Adipose tissue (tissue), 3 donors: ENCODE data around the gene SETX. TPM values are rescaled to one million over a fixed set of nuclear protein-coding genes. Genes with fewer than 3 reads are reported as not detected.
"Not testable (repeated sequence)": the region's sequence is repeated elsewhere in the genome, so short reads cannot be mapped to it uniquely, and the experiment has no call there.

ENCODE experiments used
- H3K27ac ChIP-seq: one replicate; pipeline ENCODE4 v1.5.1; 2013; ENCODE audit warnings: low read depth, low read length
- WGBS, 3 donors: extraction: QIAGEN DNeasy Blood & Tissue Kit; methylation state at CpG; one replicate each; pipeline ENCODE4 v1.1.7; 2013; 5-methylcytosine and 5-hydroxymethylcytosine counted together
- polyA plus RNA-seq, 3 donors: library from polyadenylated mRNA; stranded (reverse); fragments of 200-250 nt; gene quantifications; one replicate each; pipeline ENCODE4 v1.2.3, GENCODE V29; 2013
- donor health status: healthy with polysubstance abuse.
- donor health status: Bipolar disorder and iron deficiency.
- donor health status: healthy.

SETX gene, protein sequence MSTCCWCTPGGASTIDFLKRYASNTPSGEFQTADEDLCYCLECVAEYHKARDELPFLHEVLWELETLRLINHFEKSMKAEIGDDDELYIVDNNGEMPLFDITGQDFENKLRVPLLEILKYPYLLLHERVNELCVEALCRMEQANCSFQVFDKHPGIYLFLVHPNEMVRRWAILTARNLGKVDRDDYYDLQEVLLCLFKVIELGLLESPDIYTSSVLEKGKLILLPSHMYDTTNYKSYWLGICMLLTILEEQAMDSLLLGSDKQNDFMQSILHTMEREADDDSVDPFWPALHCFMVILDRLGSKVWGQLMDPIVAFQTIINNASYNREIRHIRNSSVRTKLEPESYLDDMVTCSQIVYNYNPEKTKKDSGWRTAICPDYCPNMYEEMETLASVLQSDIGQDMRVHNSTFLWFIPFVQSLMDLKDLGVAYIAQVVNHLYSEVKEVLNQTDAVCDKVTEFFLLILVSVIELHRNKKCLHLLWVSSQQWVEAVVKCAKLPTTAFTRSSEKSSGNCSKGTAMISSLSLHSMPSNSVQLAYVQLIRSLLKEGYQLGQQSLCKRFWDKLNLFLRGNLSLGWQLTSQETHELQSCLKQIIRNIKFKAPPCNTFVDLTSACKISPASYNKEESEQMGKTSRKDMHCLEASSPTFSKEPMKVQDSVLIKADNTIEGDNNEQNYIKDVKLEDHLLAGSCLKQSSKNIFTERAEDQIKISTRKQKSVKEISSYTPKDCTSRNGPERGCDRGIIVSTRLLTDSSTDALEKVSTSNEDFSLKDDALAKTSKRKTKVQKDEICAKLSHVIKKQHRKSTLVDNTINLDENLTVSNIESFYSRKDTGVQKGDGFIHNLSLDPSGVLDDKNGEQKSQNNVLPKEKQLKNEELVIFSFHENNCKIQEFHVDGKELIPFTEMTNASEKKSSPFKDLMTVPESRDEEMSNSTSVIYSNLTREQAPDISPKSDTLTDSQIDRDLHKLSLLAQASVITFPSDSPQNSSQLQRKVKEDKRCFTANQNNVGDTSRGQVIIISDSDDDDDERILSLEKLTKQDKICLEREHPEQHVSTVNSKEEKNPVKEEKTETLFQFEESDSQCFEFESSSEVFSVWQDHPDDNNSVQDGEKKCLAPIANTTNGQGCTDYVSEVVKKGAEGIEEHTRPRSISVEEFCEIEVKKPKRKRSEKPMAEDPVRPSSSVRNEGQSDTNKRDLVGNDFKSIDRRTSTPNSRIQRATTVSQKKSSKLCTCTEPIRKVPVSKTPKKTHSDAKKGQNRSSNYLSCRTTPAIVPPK (N-terminal part only)
- 10 to 100 TPM in 2 of 3 donors, 1 to 10 TPM in 1; 9.0 to 17.1 (median 15.1) TPM for polyA plus RNA-seq

DNA sequence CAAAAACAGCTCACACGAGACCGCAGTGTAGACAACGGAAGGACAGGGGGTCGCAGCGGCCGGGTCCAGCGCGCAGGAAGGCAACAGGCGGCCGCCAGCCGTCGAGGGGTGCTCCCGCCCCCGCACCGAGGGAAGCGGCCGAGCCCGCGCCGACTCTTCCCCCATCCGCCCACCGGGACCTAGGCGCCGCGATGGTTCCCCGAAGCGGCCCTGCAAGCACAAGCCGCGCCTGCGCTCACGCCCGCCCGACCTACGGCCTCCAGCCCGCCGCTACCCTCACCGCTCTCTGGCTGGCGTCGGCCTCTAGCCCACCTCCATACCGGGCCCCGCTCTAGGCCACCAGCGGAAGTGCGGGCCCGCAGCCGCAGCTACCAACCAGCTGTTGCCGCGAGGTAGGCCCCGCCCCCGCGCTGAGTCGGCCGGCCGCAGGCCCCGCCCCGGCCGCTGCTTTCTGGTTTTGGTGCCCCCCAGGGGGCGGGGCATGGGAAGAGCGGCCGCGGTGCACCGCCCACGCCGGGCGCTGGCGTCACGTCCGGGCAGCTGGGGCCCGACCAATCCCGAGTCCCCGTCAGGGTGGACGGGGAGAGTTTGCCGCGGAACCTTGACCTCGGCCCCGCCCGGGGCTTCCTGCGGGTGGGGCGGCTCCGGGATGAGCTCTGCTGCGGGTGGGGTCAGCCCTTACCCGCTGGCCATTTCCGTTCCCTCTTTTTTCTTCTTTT lies at the start of gene SETX:
TSS of gene SETX (minus strand) at position 350 of the 719 bp plus-strand sequence. CDS start 5,558 bp downstream, outside the sequence.
- 0% methylated on average over 80 to 82 of the region's 82 CpGs for WGBS, 3 donors

DNA sequence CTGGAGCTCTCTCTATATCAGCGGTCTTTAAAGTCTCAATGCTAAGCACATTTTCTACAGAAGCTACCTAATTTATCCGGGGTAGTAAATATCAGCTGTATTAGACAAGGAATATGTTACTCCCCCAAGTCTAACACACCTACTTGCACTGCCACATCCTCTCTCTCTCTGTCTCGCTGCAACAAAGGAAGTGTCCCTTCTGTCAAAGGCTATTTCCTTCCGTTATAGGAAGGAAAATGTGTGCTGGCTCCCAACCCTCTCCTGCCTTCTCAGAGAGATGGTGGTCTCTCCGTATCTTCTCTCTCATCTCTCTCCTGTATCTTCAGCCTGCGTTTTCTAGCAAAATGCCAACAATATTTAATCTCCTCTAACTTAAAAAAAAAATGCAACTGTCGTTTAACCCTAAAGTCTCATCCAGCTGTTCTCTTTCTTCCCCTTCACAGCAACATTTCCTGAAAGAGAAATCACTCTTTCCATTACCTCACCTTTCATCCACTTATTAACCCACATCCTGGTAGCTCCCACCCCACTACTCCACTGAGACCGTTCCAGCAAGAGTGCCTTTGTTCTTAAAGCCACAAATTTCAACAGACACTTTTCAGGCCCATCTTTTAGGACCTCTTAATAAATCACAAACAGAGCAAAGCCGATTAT lies 49.6 kb upstream of the SETX start:
- 29 to 53% (median 35%) methylated on average over 9 of the region's 9 CpGs for WGBS, 3 donors

More for the DNA sequence above, at the start of gene SETX:
- H3K27ac ChIP-seq = peak within 1 kb of the TSS; percentile 83

DNA sequence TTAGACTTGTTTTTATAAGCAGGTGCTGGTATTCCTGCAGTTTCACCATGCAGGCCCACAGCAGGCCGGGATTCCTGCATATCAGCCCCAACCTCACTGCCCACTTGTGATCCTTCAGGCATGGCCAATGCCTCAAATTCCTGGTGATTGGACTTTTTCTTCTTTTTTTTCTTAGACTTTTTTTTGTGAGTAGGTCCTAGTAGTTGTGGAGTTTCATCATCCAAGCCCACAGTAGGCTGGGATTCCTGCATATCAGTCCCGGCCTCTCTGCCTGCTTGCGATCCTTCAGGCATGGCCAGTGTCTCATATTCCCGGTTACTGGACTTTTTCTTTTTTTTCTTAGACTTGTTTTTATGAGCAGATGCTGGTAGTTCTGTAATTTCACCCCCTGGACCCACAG lies 47.0 kb upstream of the SETX start:
- H3K27ac ChIP-seq = no peak overlapping the region
- 93 to 96% (median 94%) methylated on average over 4 of the region's 4 CpGs for WGBS, 3 donors

More for the DNA sequence above, 49.6 kb upstream of the SETX start:
- H3K27ac ChIP-seq = no peak overlapping the region

DNA sequence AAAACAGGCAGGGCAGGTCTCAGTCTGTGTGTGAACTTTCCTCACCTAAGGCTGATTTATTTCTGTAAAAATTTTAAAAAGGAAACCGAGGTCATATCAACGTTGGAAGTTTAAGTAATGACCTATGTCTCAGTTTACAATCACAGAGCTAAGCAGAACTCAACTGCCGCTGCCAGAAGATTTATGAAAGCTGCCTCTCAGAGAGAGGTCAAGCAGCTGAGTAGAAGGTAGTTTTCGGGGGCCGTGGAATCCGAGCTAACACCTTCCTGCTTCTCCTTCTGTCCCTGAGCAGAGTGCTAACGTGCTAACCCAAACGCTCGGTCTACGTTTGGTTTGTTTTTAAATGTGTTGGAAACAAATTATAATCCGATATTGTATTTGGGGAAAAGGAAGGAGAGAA lies 40.8 kb upstream of the SETX start:
- WGBS, 3 donors = 81 to 86% (median 82%) methylated on average over 11 of the region's 11 CpGs
- H3K27ac ChIP-seq = no peak overlapping the region

DNA sequence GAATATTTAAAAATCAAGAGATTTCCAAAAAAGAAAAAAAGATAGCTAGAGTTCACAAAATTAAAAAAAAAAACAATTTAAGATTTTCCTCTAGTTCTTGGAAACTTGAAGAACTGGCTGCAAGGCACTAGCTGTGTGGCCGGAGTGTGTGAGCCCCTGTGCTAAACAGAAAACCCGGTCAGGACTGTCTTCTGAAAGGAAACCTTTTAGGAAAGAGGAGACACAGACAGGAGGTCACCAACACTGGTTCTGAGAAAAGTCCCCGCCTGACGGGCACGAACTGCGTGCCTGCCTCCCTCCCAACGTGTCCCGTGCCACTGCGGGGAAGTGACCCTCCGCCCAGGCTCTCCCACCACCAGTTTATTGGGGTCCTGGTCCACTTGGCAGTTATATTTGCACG lies 36.7 kb upstream of the SETX start:
- 89 to 95% (median 91%) methylated on average over 11 of the region's 11 CpGs for WGBS, 3 donors
- H3K27ac ChIP-seq = no peak overlapping the region

DNA sequence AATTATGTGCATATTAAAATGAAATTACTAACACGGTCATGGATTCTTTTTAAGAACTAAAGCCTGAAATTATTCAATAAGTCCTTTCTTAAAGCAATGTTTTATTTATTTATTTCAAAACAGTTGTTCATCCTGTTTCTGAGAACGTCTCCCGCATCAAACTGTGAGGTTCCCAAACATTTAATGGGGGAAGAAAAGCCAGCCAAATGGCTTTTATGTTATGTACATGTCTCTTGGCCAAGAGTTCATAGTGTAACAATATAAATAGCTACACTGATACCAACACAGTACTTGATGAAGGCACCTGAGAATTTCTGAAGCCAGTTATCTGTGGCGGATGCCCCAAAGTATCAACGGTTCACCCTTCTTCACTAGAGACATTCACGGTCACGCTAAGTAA lies 36.2 kb upstream of the SETX start:
- 75 to 80% (median 78%) methylated on average over 7 of the region's 7 CpGs for WGBS, 3 donors

DNA sequence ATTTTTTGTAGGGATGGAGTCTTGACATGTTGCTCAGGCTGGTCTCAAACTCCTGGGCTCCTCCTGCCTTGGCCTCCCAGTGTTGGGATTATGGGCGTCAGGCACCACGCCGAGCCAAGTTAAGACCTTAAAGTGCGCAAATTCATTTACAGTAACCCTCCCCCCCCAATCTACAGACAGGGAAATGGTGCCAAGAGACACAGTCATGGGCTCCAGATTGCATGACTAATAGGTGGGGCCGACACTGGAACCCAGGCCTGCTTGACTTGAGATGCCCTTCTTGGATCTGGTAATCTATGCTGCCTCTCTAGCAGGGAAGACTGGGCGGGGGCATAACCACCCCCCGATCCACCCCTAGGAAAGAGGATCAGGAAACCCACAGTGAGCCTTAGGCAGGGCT lies 32.3 kb upstream of the SETX start:
- whole genome bisulfite sequencing, 3 donors = 95 to 97% (median 96%) methylated on average over 7 of the region's 7 CpGs
- H3K27ac ChIP-seq = no peak overlapping the region

More for the DNA sequence above, 36.2 kb upstream of the SETX start:
- H3K27ac ChIP-seq = no peak overlapping the region

DNA sequence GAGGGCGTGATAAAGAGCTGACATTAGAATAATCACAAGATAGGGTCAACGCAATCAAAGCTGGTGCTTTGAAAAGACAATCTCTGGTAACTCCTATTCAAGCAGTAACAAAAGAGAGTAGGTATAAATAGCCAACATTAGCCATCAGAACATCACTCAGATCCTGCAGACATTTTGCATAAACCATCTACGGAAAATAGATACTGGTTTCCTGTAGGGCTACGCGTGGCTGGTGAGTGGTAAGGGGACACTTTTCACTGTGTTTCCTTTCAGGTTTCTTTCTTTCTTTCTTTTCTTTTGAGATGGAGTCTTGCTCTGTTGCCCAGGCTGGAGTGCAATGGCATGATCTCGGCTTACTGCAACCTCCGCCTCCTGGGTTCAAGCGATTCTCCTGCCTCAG lies 29.6 kb upstream of the SETX start:
- H3K27ac ChIP-seq = no peak overlapping the region
- 84 to 94% (median 89%) methylated on average over 7 to 8 of the region's 8 CpGs for WGBS, 3 donors

DNA sequence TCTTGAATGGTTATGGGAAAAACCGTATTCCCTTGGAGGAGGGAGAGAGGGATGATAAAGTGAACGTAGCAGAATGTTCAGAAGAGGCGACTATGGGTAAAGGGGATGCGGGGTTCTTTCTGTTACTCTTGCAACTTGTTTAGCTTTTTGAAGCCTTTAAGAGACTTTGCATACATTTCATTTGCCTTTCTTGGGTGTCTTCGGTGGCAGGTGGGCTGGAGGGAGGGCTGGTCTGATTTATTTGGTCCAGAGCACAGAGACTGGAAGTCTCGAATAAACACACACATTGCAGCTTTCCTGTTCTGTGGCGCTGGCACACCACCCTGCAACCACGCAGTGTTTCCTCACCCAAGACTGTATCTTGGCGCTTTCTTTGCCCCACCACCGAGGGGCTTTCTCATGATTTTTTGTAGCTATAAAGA lies 28.7 kb upstream of the SETX start:
- H3K27ac ChIP-seq = no peak overlapping the region
- 68 to 87% (median 70%) methylated on average over 10 of the region's 10 CpGs for WGBS, 3 donors

DNA sequence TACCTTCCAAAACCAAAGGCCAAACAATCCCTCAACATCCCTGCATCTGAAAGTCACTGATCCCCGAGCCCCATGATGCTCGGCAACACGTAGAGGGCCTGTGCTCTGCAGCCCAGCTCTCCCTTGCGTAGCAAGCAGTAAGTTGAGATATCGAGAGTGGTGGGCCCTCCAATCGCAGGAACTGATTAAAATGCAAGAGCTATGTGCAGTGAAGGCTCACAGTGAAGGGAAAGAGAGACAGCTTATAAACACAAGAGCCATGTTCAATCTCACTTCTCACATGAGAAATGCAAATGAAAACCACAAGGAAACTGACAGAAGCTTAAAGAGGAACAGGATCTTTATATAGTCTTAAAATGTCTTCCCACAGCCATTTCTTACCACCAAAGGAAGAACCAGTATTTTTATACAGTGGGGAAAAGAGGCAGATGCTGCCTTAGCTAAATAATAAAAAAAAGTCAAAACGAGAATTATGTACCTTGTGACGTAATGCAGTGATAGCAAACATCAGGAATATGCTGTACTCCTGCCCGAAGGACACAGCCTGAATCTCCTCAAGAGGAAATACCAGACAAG lies 27.3 kb upstream of the SETX start:
- WGBS, 3 donors = 76 to 80% (median 77%) methylated on average over 9 of the region's 9 CpGs
- no peak overlapping the region for H3K27ac ChIP-seq

DNA sequence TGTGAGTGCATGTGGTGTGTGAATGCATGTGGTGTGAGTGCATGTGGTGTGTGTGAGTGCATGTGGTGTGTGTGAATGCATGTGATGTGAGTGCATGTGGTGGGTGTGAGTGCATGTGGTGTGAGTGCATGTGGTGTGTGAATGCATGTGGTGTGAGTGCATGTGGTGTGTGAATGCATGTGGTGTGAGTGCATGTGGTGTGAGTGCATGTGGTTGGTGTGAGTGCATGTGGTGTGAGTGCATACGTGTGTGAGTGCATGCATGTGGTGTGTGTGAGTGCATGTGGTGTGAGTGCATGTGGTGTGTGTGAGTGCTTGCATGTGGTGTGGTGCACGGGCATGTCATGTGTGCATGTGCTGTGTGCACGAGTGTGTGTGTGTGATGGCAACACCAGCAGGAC lies 23.6 kb upstream of the SETX start:
- WGBS, 3 donors = 95 to 97% (median 97%) methylated on average over 3 of the region's 3 CpGs
- H3K27ac ChIP-seq = not testable (repeated sequence)

DNA sequence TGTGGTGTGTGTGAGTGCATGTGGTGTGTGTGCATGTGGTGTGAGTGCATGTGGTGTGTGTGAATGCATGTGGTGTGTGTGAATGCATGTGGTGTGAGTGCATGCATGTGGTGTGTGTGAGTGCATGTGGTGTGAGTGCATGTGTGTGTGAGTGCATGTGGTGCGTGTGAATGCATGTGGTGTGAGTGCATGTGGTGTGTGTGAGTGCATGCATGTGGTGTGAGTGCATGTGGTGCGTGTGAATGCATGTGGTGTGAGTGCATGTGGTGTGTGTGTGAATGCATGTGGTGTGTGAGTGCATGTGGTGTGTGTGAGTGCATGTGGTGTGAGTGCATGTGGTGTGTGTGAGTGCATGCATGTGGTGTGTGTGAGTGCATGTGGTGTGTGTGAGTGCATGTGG lies 23.0 kb upstream of the SETX start:
- WGBS, 3 donors = 95 to 100% (median 98%) methylated on average over 2 of the region's 2 CpGs
- H3K27ac ChIP-seq = not testable (repeated sequence)

DNA sequence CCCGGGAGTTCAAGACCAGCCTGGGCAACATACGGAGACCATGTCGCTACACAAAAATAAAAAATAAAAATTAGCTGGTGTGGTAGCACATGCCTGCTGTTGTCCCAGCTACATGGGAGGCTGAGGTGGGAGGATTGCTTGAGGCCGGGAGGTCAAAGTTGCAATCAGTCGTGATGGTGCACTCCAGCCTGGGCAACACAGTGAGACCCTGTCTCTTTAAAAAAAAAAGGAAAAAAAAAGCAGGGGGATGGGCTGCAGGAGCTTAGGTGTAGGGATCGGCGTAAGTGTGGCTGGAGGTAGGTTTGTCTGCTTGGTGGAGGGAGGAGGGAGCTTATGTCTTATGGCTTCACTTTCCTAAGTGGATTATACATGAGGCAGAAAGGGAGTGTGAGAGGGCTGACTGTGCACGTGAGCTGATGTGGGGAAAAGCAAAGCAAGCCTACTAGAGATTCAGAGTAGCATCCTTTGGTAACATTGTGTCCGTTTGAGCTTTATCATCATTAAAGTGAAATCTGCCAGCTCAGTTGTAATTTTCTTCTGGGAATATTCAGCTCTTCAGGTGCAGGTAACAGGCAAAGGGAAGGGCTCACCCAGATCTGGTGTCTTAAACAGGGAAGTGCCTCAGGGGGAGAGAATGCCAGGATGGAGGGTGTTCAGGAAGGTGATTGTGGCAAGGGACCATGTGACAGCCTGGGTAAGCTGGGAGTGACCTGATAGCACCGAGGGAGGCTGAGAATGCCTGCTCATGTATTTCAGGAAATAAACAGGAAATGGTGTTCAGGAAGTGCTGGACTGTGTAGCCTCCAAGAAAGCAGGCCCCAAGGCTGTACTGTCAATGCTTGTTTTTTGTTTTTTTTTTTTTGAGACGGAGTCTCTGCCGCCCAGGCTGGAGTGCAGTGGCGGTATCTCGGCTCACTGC lies 17.6 kb upstream of the SETX start:
- no peak overlapping the region for H3K27ac ChIP-seq
- WGBS, 3 donors = 51 to 75% (median 54%) methylated on average over 14 of the region's 14 CpGs

DNA sequence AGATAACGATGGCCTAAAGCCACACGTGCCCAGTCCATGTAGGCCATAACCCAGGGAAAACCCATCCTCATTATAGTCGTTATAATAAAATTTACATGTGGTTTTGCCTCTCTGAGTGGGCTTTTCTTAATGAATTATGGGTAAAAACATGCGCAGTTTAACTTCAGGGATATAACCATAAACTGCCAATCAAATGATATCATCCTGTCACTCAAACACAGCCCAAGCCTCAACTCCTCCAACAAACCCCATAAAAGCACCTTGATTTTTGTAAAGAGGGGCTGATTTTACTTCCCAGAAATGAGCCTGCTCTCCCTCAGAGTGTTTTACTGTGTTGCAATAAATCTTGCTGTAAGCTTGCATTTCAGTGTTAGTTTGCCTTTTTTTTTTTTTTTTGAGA lies 15.8 kb upstream of the SETX start:
- WGBS, 3 donors = 82 to 84% (median 84%) methylated on average over 4 of the region's 4 CpGs
- H3K27ac ChIP-seq = no peak overlapping the region

DNA sequence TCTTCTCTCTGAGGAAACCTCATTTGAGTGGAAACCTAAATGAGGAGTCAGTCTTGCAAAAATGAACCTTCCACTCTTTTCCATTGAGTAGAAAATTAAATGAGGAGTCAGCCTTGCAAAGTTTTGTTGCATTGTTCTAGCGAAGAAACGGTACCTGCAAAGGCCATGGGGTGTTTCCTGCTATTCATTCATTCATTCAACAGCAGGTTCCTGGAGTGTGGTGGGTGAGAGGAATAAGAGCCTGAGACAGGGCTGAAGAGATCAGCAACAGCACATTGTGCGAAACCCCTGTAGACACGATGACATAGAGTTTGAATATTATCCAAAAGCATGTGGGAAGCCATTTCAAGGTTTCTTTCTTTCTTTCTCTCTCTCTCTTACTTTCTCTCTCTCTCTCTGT lies 14.6 kb upstream of the SETX start:
- no peak overlapping the region for H3K27ac ChIP-seq
- WGBS, 3 donors = 72 to 93% (median 82%) methylated on average over 4 of the region's 4 CpGs

DNA sequence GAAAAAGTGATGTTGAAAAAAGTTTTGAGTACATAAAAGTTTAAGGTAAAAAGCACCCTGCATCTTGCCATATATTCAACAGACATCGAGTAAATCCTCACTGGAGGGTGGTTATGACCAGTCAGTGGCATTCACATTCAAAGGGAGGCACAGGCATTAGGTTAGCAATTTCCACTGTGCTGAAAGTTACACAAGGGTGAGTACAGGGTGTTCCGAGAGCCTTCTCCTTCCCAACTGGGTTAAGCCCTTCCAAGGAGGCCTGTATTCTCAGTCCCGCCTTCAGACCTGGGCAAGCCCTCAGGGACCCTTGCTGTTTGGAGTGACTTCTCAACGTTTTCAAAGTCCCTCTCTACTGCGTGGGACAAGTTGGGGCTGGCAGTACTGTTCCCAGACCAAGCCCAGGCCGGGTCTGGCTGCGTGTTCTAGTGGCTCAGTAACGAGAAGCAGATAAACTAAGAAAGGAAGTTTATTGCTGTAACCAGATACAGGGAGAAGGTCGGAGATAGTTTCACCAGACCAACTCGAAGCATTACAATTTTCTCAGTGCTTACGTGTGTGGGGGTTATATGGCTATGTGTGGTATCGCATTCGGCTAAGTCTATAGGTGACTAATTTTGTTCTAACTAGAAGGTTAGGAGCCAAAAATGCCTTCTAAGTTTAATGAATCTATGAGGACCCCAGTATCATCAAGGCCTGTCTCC lies 13.0 kb upstream of the SETX start:
- H3K27ac ChIP-seq = no peak overlapping the region
- 69 to 76% (median 70%) methylated on average over 13 of the region's 13 CpGs for WGBS, 3 donors
